GM19035 (cell line): ENCODE results near the gene FNIP2.
A peak's percentile ranks its signal among the peaks of the same experiment; 100 is the strongest.

Experiments used
- ATAC-seq: cut with Tn5 transposase; IDR thresholded peaks from one replicate; pipeline ENCODE4 v1.9.1; 2021; ENCODE audit not compliant: unreplicated experiment

Gene FNIP2

GRCh38 chr4:158762553-158762952, 6.3 kb upstream of the FNIP2 start:
- no peak for ATAC-seq

DNA sequence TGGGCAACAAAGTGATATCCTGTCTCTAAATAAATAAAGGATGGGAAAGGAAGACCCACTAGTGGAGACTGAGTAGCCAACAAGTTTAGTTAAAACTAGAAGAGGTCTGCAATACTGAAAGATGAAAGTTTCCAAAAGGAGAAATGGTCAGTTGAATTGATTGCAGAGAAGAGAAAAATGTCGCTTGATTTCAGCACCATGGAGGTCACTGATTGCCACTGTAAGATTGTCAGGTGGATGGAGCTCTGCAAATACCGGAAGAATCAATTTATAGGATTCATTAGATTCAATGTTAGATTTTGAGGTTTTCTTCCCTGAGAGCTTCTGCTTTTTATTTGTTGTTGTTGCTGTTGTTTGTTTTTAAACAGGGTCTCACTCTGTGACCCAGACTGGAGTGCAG, 5.4 kb upstream of the FNIP2 start:
- ATAC-seq = no peak

DNA sequence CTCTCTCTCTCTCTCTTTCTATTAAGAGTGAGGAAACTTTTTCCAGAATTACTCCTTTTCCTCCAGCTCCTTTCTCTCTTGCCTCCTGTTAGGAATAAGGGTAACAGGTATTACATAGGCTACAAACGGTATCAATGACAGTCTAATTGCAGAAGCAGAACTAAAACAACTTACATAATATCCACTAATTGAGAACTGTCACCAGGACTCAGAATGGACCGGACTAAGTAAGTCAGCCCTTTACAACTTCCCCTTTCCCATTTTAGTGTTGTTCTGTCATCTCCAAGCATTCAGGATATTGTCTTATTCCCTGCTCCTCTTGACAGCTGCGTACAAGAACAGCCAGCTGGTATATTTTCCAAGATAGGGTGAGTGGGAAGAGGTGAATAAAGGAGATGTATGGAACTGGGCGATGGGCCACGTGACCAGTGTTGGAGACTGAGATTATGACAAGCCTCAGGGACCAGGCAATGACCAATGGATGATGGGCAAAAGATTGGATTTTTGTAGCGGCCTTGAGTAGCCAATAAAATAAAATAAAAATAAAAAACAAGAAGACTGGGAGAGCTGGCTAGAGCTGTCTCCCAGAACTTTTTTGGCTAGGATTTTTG, 2.3 kb upstream of the FNIP2 start:
- ATAC-seq = no peak

- ATAC-seq = no peak
Measured at GRCh38 chr4:158767451-158767850, 1.4 kb upstream of the FNIP2 start.

DNA sequence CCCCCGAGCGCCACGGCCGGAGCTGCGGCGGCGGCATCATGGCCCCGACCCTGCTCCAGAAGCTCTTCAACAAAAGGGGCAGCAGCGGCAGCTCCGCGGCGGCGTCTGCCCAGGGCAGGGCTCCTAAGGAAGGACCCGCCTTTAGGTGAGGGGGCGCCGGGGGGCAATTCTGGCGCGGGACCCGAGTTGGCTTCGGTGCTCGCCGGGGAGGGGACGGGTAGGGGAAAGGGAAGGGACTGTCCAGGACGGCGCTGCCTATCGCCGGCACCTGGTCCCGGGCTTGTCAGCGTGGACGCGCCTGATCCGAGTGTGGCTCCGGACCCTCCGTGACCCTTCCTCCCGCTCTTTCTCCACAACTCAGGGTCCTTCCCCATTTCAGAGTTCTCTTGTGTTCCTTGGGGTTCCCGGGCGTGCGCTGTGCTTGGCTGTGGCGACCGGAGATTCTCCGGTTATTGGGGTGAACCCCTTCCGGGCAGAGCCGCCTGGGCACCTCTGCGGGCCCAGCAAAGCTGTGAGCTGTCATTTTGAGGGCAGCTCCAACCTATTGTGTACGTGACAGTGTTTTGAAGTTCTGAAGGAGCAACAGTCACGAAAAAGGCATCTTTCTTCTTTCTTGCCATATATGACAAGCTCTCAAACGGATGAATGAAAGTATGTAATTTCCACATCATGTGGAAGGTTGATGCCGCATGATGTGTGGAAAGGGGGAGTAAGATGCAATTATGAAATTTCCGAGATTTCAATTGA, 522 bp downstream of the FNIP2 start:
- peak; percentile 36 for ATAC-seq

DNA sequence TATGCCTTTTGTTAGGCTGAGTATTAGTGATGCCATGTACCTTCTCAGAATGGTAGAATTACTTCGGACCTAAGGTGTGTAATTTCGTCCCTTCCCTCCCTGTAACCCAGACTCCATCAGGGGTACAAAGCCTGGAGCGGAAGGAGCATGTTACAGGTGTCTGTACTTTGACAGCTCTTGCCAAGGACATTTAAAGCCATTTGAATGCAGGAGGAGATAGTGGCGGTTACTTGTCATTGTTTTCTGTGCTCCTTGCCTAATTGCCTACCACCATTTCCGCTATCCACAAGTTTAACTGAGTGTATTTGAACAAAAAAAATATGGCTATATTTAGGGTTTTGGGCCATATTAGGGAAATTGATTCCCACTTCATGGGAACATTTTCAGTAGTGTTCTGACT, 1.8 kb downstream of the FNIP2 start:
- no peak for ATAC-seq

- no peak for ATAC-seq
Measured at GRCh38 chr4:158771776-158772175, 3.0 kb downstream of the FNIP2 start.

DNA sequence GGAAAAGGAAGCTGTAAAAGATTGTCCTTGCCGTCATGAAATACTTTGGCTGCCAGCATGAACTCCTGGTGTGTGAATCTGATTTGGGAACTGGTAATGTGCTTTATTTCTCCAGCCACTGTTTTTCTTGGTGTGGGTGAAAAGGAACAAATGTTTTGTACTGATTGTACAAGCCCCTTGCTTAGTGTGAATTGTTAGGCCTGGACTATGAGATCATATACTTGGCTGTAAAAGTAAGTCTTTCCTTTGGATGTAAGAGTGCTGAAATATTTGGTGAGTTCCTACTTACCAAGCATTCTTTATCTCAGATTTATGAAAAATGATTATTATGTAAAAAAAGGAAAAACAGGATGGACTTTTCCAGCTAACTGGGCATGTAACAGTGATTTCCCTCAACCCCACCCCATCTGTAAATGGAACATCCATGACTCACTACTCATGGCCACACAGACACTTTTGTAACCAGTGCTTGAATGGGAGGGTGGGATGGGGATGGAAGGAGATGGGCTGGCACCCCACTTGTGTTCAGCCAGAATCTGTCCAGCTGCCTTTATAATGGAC, 6.3 kb downstream of the FNIP2 start:
- no peak for ATAC-seq

DNA sequence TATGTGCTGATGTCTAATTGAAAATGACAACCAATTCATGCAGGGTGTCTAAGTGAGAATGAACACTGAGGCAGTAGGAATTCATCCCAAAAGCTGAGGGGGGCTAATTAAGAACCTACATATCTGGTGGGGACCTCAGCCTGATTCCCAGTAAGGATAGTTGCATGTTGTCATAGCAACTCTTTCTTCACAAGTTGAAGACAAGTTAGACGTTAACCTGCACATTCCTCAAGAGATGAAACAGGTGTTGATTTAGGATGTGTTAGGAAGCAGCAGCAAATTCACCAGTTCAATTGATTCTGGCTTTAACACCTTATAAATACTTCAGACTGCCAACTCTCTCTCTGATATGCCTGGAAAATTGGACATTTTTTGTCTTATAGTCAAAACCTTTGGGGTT, 7.3 kb downstream of the FNIP2 start:
- no peak for ATAC-seq

- ATAC-seq = peak; percentile 26
Measured at GRCh38 chr4:158777423-158778155, 8.8 kb downstream of the FNIP2 start.

DNA sequence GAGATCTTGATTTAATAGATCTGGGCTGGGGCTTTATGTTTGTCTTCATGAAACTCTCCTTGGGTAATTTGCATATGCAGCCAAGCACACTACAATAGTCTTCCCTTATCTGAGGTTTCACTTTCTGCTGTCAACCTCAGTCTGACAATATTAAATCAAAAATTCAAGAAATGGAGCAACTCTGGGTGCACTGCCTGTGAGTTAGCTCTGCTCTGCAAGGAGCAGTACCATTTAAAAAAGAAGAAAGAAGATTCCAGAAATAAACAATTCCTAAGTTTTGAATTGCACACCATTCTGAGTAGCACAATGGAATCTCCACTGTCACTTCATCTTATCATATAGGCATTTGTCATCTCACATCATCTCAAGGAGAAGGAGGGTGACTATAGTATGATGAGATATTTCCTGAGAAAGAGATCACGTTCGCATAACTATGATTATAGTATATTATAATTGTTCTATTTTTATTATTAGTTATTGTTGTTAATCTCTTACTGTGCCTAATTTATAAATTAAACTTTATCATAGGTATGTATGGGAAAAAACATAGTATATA, 9.4 kb downstream of the FNIP2 start:
- ATAC-seq = peak; percentile 96

GRCh38 chr4:158778712-158779111, 9.9 kb downstream of the FNIP2 start:
- ATAC-seq = no peak

- no peak for ATAC-seq
Measured at GRCh38 chr4:158781963-158782362, 13.1 kb downstream of the FNIP2 start.

DNA sequence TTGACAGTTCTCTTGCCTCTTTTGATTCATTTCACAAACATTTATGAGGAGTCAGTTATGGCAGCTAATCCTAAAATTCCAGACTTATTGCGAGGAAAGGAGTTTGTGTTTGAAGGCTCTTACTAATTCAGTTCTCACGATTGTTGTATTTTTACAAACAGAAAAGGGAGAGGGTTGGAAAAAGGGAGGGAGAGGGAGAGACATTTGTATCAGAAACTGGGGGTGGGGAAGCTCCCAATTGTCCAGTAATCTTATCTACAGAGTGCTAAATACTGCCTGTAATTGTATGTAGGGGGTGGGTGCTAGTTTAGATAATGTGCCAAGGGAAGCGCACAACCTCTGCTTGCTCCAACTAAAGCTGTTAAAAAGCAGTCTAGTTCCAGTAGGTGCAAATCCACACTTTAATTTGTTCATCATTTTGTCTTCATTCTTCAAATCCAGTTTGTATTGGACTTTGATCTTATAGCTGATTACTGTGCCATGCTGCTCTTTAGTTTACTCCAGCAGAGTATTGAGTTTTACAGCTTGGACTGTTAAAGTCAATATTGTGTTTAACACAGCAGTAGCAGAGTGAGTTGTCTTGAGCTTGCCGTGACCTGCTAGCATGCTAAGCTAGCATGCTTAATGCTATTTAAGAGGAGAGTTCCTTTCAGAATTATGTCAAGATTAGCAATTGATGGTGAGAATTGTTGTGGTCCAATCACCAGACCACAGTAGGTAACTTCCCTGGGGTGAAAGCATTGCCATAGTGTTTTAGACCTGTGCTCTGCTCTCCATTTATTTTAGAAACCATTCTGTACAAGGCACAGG, 13.9 kb downstream of the FNIP2 start:
- ATAC-seq = peak; percentile 46

DNA sequence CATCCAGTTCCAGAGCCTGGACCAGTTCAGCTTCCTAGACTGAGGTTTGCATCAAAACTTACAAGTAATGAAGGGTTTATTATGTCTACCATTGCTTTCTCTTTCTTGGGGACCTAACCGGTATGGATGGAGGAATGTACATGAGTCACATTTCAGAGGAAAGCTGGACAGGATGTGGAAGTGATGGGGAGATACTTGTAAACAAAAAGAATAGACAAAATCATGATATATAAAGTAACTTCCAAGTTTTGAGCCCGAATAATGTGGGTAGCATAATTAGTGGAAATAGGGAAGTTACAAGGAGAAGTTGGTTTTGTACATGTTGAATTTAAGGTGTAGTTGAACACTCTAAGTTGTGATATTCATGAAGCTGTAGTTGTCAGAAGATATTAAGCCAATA, 15.0 kb downstream of the FNIP2 start:
- ATAC-seq = no peak

- no peak for ATAC-seq
Measured at GRCh38 chr4:158785718-158786117, 16.9 kb downstream of the FNIP2 start.

GRCh38 chr4:158786121-158786601, 17.3 kb downstream of the FNIP2 start:
- no peak for ATAC-seq

DNA sequence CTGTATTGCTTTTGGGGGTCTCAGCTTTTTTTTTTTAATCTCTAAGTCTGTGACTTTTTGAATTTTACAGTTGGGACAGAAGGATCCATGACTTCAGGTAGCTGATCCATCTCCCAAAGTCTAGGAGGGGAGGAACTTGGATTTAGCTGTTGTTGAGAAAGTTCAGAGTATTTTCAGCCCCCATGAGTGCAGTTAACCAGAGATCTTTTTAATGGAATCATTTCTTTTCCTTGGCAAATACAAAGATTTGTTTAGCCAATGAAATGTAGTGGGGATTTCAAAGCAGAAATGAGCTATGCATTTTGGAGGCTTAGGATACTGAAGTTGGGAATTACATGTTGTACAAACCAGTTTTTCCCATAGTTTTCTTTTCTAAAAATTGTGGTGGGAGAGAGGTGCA, 18.1 kb downstream of the FNIP2 start:
- no peak for ATAC-seq

DNA sequence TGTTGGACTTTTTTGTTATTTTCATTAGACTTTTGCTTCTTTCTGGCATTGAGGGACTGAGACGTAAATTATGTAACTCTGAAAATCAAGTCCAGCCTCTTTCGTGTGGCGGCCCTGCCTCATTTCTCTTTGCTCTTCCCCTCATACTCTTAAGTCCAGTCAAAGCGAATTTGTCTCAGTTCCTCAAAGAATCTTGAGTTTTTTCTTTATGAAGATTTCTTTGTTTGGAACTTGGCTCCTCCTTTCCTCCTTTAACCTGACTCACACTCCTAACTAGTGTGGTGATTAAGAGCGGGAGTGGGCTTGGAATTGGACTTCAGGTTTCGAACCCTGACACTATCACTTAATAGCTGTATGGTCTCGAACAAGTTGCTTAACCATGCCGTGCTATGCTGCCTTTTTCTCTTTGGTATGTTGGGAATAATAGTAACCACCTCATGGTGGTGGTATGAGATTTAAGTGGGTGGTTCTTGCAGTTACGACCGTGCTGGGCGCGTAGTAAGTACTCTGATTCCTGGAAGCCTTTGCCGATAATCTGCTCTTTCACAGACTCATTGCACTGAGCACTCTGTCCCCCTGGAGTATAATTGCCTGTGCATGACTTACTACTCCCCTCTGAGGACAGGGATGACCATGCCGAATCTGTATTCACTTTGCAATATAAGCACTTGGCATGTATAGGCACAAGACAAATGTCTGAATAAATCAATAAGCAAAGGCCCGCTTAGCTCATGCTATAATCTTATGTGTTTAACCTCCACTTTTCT, 19.1 kb downstream of the FNIP2 start:
- ATAC-seq = no peak

DNA sequence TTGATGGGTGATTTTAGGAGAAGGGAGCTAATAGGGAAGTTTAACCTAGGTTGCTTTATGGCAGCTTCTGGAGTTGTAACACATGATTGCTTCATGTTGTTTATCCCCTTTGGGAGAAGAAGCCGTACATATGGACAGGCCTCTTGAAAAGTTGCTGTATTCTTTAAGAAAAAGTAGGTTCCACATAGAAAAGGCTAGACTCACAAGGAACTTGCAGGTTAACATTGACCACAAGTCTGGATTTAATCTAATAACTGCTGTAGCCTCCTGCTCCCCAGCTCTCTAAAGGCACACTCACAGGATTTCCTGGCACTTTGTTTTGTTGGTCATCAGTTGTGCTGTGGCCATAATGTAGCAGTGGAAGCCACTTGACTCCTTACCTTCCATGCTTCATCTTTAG, 19.7 kb downstream of the FNIP2 start:
- ATAC-seq = no peak
